GM12873 (cell line): ENCODE results near the gene CCL11.

ENCODE experiments used
- CTCF ChIP-seq: IDR thresholded peaks from 2 replicates; pipeline ENCODE4 v1.5.1; 2012; ENCODE audit warnings: low read depth, mild to moderate bottlenecking, moderate library complexity, low read length, control low read depth; ENCODE audit not compliant: insufficient read depth; ENCODE audit errors: missing control alignments

The CCL11 gene

GRCh38 chr17:34275881-34276280, 9.7 kb upstream of the CCL11 start:
- no peak for TF ChIP-seq CTCF

- no peak for TF ChIP-seq CTCF
Measured at GRCh38 chr17:34276826-34277225, 8.7 kb upstream of the CCL11 start.

- TF ChIP-seq CTCF: no peak
Measured at GRCh38 chr17:34283571-34283970, 2.0 kb upstream of the CCL11 start.

GRCh38 chr17:34287875-34288274, 2.3 kb downstream of the CCL11 start:
- TF ChIP-seq CTCF: no peak

GRCh38 chr17:34290586-34290985, 5.0 kb downstream of the CCL11 start:
- no peak for TF ChIP-seq CTCF

GRCh38 chr17:34291721-34292348, 6.3 kb downstream of the CCL11 start:
- TF ChIP-seq CTCF: no peak

GRCh38 chr17:34299027-34299426, 13.5 kb downstream of the CCL11 start:
- TF ChIP-seq CTCF: no peak
